NCI-H774 (cell line): ENCODE data around the gene TTC9.

ENCODE experiments used
- DNase-seq: peaks from one replicate; lab custom pipeline; 2025; lab: John Stamatoyannopoulos, UW

The TTC9 gene

DNA sequence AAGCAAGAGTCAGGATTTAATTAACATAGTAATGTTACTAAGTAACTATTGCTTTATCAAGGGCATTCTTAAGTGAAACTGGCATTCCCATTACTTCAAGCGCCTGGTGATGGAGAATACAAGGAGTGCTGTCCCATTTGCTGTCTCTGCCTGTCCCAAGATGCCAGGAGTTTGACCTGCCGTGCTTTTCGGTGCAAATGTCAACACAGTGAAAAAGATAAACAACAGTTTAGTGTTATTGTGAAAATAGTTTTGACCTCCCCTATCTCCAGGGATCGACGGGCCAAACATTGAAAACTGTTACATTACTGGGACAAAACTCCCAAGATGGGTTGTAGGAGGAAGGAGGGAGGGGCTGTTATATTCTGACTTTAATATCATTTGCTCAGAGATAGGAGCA lies 74.8 kb downstream of the TTC9 start:
- DNase-seq = no peak

- DNase-seq = no peak
Observed at GRCh38 chr14:70716958-70717357, 75.2 kb downstream of the TTC9 start.

DNA sequence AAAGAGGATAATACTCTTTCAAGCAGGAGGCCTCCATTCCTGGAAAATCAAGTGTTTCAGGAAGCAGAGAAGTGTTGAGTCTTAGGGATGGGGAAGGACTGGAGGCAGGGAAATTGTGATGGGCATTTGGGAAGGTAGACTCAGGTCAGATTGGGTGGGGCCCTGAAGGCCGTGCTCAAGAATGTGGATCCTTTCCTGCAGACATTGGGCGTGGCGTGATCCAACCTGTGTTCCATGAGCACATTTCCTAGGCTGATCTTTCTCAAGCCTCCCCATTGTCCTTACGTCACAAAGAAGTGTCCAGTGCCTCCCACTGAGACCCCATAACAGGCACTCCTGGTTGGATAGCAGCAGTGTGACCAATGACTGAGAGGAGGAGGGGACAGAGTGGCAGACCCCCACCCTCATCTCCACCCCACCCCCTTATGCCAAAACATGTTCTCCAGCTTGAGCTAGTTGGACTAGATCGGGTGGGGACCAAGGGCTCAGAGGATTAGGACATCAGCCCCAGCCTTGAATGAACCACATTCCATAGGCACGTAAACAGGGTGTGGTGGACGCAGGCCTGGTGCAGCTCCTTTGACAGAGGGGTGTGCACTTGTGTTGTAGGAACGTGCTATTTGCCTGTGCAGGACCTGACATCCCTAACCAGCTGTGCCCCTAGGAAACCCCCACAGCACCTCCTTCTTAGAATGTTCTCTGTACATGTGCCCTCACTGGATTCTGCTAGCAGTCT lies 76.8 kb downstream of the TTC9 start:
- DNase-seq = no peak

- DNase-seq = no peak
Observed at GRCh38 chr14:70721542-70721941, 79.8 kb downstream of the TTC9 start.

DNA sequence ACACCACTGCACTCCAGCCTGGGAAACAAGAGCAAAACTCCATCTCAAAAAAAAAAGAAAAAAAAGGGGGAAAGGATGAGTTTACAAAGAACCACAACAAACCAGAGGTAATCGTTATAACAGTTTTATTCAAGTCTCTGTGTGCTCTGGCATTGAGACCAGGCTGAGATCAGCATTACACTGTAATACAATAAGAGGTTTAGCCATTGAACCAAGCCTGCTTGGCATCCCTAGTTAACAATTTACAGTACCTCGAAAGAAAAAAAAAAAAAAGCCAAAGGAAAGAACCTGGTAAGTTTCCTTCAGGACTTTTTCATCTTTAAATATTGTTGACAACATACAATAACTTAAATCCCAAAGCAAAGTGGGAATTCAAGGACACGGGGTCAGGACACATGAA lies 80.7 kb downstream of the TTC9 start:
- DNase-seq = no peak

GRCh38 chr14:70723276-70723675 lies 81.6 kb downstream of the TTC9 start:
- no peak for DNase-seq

GRCh38 chr14:70724110-70724509 lies 82.4 kb downstream of the TTC9 start:
- DNase-seq = no peak

- DNase-seq = no peak
Observed at GRCh38 chr14:70724944-70725343, 83.2 kb downstream of the TTC9 start.
